Stomach (tissue), 9 donors: ENCODE results near the gene DOCK2. TPM values are rescaled to one million over a fixed set of nuclear protein-coding genes. Genes with fewer than 3 reads are reported as not detected.

ENCODE experiments used
- DNase-seq, 2 donors: peaks; one replicate each; pipeline versions ENCODE4 v3.0.0 to v3.0.0-alpha.2; 2013 to 2019
- H3K27ac ChIP-seq, 5 donors: fragments of 200-600 bp in 4 of 5; sonication (generic) in 4 of 5; one replicate each; pipeline ENCODE4 v1.5.1; 2013 to 2019; ENCODE audit warnings: mild to moderate bottlenecking in 1 of 5, moderate library complexity in 1 of 5
- H3K27me3 ChIP-seq, 3 donors: fragments of 200-600 bp; sonication (generic); one replicate each; pipeline ENCODE4 v1.5.1; 2017 to 2019; ENCODE audit warnings: mixed run types in 1 of 3
- H3K36me3 ChIP-seq, 4 donors: fragments of 200-600 bp; sonication (generic); 1 replicate in 3 of 4; 2 replicates in 1 of 4; pipeline ENCODE4 v1.5.1; 2016 to 2019
- H3K4me1 ChIP-seq, 4 donors: fragments of 200-600 bp; sonication (generic); one replicate each; pipeline ENCODE4 v1.5.1; 2016 to 2019
- H3K4me3 ChIP-seq, 4 donors: fragments of 200-600 bp; sonication (generic) in 3 of 4; one replicate each; pipeline ENCODE4 v1.5.1; 2016 to 2019; ENCODE audit warnings: mild to moderate bottlenecking in 1 of 4
- H3K9me3 ChIP-seq, 4 donors: fragments of 200-600 bp; sonication (generic); one replicate each; pipeline ENCODE4 v1.5.1; 2016 to 2019
- EP300 ChIP-seq: sonication (generic); formaldehyde crosslinking; IDR thresholded peaks from one replicate; pipeline ENCODE4 v1.6.1; 2017; ENCODE audit warnings: antibody characterized with exemption
- POLR2A ChIP-seq, 4 donors: fragments of 450-650 bp; IDR thresholded peaks; one replicate each; pipeline ENCODE4 v1.6.1; 2016; ENCODE audit warnings: antibody characterized with exemption in 4 of 4, control low read depth in 2 of 4, mild to moderate bottlenecking in 1 of 4, moderate library complexity in 1 of 4
- POLR2AphosphoS5 ChIP-seq, 3 donors: sonication (generic); formaldehyde crosslinking; IDR thresholded peaks; one replicate each; pipeline ENCODE4 v1.6.1; 2016; ENCODE audit warnings: antibody characterized with exemption in 3 of 3
- WGBS, 5 donors: extraction: QIAGEN DNeasy Blood & Tissue Kit in 3 of 5; methylation state at CpG; one replicate each; pipeline versions ENCODE4 v1.1.5 to v1.1.7; 2013 to 2018; 5-methylcytosine and 5-hydroxymethylcytosine counted together
- intact Hi-C: fragments of 100-400 bp; cut with DNase I; formaldehyde crosslinking; loops from one replicate; pipeline ENCODE4 v1.15.1; 2023; ENCODE audit warnings: low total_unique reads
- polyA plus RNA-seq, 3 donors: library from polyadenylated mRNA; stranded (reverse); fragments of 200-250 nt; gene quantifications; one replicate each; pipeline ENCODE4 v1.2.3, GENCODE V29; 2013
- total RNA-seq, 5 donors: library from RNA; depleted of rRNA; stranded (reverse); fragments of >200 nt; gene quantifications; one replicate each; pipeline versions ENCODE4 v1.1.0 to v1.2.3, GENCODE V29; 2014 to 2016
- TF ChIP-seq, protein P1 (sequence below), 7 experiments: fragments of 450-650 bp in 4 of 7; fragments of 200-600 bp in 3 of 7; sonication (generic) in 3 of 7; IDR thresholded peaks; one replicate each; pipeline ENCODE4 v1.5.1; 2016 to 2019; ENCODE audit warnings: antibody characterized with exemption in 7 of 7, control low read depth in 2 of 7, mild to moderate bottlenecking in 1 of 7
- donor health status: healthy with polysubstance abuse.
- donor health status: Bipolar disorder and iron deficiency.
- donor health status: healthy.

Gene DOCK2
- total and polyA plus RNA-seq, 8 donors = 2.1 to 50.2 (median 8.5) TPM

DNA sequence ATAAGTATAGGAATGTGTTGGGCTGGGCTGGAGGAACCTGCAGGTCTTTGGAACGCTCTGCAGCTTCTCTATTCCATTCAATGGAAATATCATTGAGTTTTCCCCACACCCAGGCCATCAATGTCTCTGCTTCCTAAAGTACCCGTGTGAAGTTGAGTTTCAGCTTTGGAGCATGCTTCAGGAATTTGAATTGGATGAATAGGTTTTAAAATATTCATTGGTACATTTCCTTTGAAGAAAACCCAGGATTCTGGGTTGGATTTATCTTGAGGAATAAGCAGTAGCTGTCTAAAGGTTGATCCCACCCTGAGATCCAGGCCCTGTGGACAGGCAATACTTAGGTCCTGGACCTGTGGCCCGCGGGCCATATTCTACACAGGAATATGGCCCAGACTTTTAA, 306.0 kb downstream of the DOCK2 start:
- 79 to 91% (median 87%) methylated on average over 4 of the region's 4 CpGs for WGBS, 5 donors
- H3K36me3 ChIP-seq = no peaks in the 10 kb centered on the region
- no peaks in the 10 kb centered on the region for H3K9me3 ChIP-seq
- no peak overlapping the region for H3K27ac ChIP-seq
- DNase-seq = no peak
- no peaks in the 10 kb centered on the region for H3K27me3 ChIP-seq
- TF ChIP-seq, protein P1, sequence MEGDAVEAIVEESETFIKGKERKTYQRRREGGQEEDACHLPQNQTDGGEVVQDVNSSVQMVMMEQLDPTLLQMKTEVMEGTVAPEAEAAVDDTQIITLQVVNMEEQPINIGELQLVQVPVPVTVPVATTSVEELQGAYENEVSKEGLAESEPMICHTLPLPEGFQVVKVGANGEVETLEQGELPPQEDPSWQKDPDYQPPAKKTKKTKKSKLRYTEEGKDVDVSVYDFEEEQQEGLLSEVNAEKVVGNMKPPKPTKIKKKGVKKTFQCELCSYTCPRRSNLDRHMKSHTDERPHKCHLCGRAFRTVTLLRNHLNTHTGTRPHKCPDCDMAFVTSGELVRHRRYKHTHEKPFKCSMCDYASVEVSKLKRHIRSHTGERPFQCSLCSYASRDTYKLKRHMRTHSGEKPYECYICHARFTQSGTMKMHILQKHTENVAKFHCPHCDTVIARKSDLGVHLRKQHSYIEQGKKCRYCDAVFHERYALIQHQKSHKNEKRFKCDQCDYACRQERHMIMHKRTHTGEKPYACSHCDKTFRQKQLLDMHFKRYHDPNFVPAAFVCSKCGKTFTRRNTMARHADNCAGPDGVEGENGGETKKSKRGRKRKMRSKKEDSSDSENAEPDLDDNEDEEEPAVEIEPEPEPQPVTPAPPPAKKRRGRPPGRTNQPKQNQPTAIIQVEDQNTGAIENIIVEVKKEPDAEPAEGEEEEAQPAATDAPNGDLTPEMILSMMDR (IDR thresholded peaks at IDR 0.05) = no peak
- TF ChIP-seq POLR2AphosphoS5 (IDR thresholded peaks at IDR 0.05) (no peak), POLR2A (IDR thresholded peaks at IDR 0.05) (no peak), EP300 (no peak)
- no peak overlapping the region for H3K4me3 ChIP-seq
- peaks cover 0 to 9% (median 0%) of the 10 kb centered on the region in 4 donors for H3K4me1 ChIP-seq
- intact Hi-C loops = no loop called here

DNA sequence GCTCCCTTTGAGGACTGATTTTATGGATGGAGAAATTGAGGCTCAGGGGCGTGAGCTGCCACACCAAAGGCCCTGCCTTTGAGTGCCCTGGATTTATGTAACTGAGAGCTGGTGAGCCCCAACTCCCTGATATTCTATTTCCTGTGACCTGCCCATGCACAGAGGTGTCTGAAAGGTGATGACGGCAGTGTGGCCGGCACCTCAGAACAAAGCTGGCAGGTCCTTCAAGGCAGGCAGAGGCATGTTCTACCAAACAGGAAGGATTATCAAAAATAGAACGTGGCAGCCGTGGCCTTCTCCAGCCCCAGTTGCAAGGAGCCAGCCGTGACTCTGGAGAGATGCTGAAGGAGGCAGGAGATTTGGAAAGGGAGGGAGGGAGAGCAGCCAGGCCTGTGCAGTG, 307.0 kb downstream of the DOCK2 start:
- 76 to 87% (median 83%) methylated on average over 6 of the region's 6 CpGs for WGBS, 5 donors
- TF ChIP-seq, protein P1 (IDR thresholded peaks at IDR 0.05) = no peak
- TF ChIP-seq POLR2AphosphoS5 (IDR thresholded peaks at IDR 0.05) = no peak
- no peak for TF ChIP-seq EP300
- TF ChIP-seq POLR2A (IDR thresholded peaks at IDR 0.05) = no peak
- Histone ChIP-seq H3K4me1 (peaks cover 0 to 9% (median 0%) of the 10 kb centered on the region in 4 donors), H3K27ac (no peak overlapping the region), H3K27me3 (no peaks in the 10 kb centered on the region), H3K9me3 (no peaks in the 10 kb centered on the region), H3K4me3 (no peak overlapping the region), H3K36me3 (no peaks in the 10 kb centered on the region)
- DNase-seq = no peak
- intact Hi-C loops = no loop called here

DNA sequence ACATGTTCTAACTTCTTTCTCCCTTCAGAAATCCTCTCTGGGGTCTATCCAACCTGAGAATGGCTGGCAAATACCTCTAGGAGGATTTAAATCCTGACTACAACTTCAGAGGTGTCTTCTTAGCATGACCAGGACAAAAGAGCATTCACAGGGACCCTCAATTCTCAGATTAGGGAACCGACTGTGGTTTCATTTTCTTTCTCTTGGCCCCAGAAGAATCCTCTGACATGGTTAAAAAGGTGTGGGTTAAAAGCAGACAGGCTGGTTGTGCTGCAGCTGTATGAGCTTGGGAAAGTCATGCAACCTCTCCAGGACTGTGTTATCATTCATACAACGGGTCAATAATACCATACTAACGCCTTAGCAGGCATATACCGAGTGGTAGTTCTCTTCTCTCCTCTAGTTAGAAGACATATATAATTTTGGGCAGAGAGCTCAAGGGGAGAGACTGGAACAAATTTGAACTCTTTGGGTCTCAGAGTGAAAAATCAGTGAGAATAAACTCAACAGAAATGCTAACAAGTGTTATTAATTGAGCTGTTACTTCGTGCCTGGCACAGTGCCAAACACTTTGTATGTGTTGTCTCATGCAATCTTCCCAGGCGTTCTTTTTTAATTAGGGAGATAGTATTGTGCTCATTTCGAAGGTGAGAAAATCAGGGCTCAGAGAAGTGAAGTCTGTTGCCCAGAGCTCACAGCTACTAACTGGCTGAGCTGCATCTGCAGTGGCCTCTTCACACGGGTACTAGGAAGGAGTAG, 308.0 kb downstream of the DOCK2 start:
- Histone ChIP-seq H3K27me3 (no peaks in the 10 kb centered on the region), H3K27ac (no peak overlapping the region), H3K9me3 (no peaks in the 10 kb centered on the region), H3K36me3 (no peaks in the 10 kb centered on the region), H3K4me1 (peaks cover 0 to 9% (median 0%) of the 10 kb centered on the region in 4 donors), H3K4me3 (no peak overlapping the region)
- DNase-seq = peak in 1 of 2 donors; percentile 20
- intact Hi-C loops = no loop called here
- TF ChIP-seq, protein P1 (IDR thresholded peaks at IDR 0.05) = no peak
- no peak for TF ChIP-seq POLR2AphosphoS5 (IDR thresholded peaks at IDR 0.05)
- WGBS, 5 donors = 51 to 62% (median 52%) methylated on average over 8 of the region's 8 CpGs

DNA sequence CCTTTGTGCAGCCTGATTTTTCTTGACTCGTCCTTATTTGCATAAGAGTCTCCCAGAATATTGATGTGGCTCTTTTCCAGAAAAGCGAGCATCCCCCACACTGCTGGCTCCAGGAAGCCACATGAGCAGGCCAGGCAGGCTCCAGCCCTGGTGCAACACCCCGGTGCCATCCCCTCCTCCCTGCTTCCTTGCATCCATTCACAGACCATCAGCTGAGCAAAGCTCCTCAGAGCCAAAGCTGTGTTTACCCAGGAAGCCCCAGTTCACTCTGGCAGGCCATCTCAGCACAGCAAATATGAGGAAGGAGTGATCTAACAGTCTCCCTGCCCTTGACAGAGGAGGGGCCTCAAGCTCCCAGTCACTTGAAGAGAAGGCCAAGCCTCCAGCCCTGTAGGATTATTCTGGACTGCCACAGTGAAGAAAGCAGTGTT, 308.8 kb downstream of the DOCK2 start:
- peaks cover 0 to 9% (median 0%) of the 10 kb centered on the region in 4 donors for H3K4me1 ChIP-seq
- H3K27me3 ChIP-seq = no peaks in the 10 kb centered on the region
- WGBS, 5 donors = 14 to 25% (median 17%) methylated on average over 3 of the region's 3 CpGs
- peak overlapping the region in 2 of 5 donors; percentile 14 to 27 for H3K27ac ChIP-seq
- TF ChIP-seq POLR2AphosphoS5 (IDR thresholded peaks at IDR 0.05) (no peak), EP300 (no peak), POLR2A (IDR thresholded peaks at IDR 0.05) (no peak)
- TF ChIP-seq, protein P1 (IDR thresholded peaks at IDR 0.05) = no peak
- intact Hi-C loops = no loop called here
- no peaks in the 10 kb centered on the region for H3K9me3 ChIP-seq
- DNase-seq = peak; percentile 26 to 71
- H3K36me3 ChIP-seq = no peaks in the 10 kb centered on the region
- no peak overlapping the region for H3K4me3 ChIP-seq
